ENCODE data around the gene ODF2. TPM values are rescaled to one million over a fixed set of nuclear protein-coding genes. Genes with fewer than 3 reads are reported as not detected.

Gene ODF2
- total RNA-seq, 1 donor from 2014 or later: 17.6 TPM

Other genes with a start within 250 kb of the ODF2 start
- 54.8 and 70.9 TPM in 2 replicates for gene GOLGA2, start 180.0 kb upstream of the ODF2 start, total RNA-seq
- 30.0 and 30.7 TPM in 2 replicates for gene SWI5, start 179.7 kb upstream of the ODF2 start, total RNA-seq
- gene TRUB2, start 133.6 kb upstream of the ODF2 start, total RNA-seq: 18.8 and 19.2 TPM in 2 replicates
- 24.7 and 28.8 TPM in 2 replicates for gene COQ4, start 133.2 kb upstream of the ODF2 start, total RNA-seq
- gene SLC27A4, start 115.5 kb upstream of the ODF2 start, total RNA-seq: 19.7 and 34.8 TPM in 2 replicates
- 17.9 and 23.0 TPM in 2 replicates for gene URM1, start 84.6 kb upstream of the ODF2 start, total RNA-seq
- 12.4 and 28.2 TPM in 2 replicates for gene CERCAM, start 35.1 kb upstream of the ODF2 start, total RNA-seq
- 27.1 and 30.3 TPM in 2 replicates for gene GLE1, start 48.7 kb downstream of the ODF2 start, total RNA-seq
- gene SPTAN1, start 96.6 kb downstream of the ODF2 start, total RNA-seq: 159 and 277 TPM in 2 replicates
- gene DYNC2I2, start 200.8 kb downstream of the ODF2 start, total RNA-seq: 27.4 and 33.7 TPM in 2 replicates
- 717 and 775 TPM in 2 replicates for gene SET, start 233.2 kb downstream of the ODF2 start, total RNA-seq
- gene PKN3, start 246.5 kb downstream of the ODF2 start, total RNA-seq: 1.5 and 2.1 TPM in 2 replicates